HEK293 (cell line): ENCODE results near the gene PPAT.

Experiments used
- FEZF1 ChIP-seq: fragments of 450-650 bp; formaldehyde crosslinking; IDR thresholded peaks from 2 replicates; pipeline ENCODE4 v1.5.1; 2016; ENCODE audit warnings: missing biosample characterization, missing genetic modification characterization
- TRIM28 ChIP-seq: IDR thresholded peaks from 2 replicates; pipeline ENCODE4 v1.6.1; 2011; ENCODE audit warnings: low read length, control low read depth, borderline replicate concordance
- ZBTB11 ChIP-seq: fragments of 450-650 bp; formaldehyde crosslinking; conservative IDR thresholded peaks from 2 replicates; pipeline ENCODE4 v1.5.1; 2016; ENCODE audit warnings: low read depth, missing biosample characterization, missing genetic modification characterization
- ZBTB21 ChIP-seq: fragments of 450-650 bp; formaldehyde crosslinking; IDR thresholded peaks from 2 replicates; pipeline ENCODE4 v1.5.1; 2017; ENCODE audit warnings: missing biosample characterization, missing genetic modification characterization
- ZBTB44 ChIP-seq: fragments of 450-650 bp; IDR thresholded peaks from 2 replicates; pipeline ENCODE4 v1.5.1; 2018; ENCODE audit warnings: missing biosample characterization, mild to moderate bottlenecking, missing genetic modification characterization
- ZBTB48 ChIP-seq: fragments of 450-650 bp; formaldehyde crosslinking; IDR thresholded peaks from 2 replicates; pipeline ENCODE4 v1.5.1; 2016; ENCODE audit warnings: missing biosample characterization, missing genetic modification characterization
- ZBTB49 ChIP-seq: fragments of 450-650 bp; formaldehyde crosslinking; IDR thresholded peaks from 2 replicates; pipeline ENCODE4 v1.5.1; 2016; ENCODE audit warnings: missing biosample characterization, missing genetic modification characterization, low read depth
- ZNF112 ChIP-seq: fragments of 450-650 bp; formaldehyde crosslinking; IDR thresholded peaks from 2 replicates; pipeline ENCODE4 v1.5.0; 2017; ENCODE audit warnings: missing biosample characterization, missing genetic modification characterization
- ZNF16 ChIP-seq: fragments of 450-650 bp; formaldehyde crosslinking; IDR thresholded peaks from 2 replicates; pipeline ENCODE4 v1.5.1; 2016; ENCODE audit warnings: low read depth, missing biosample characterization, missing genetic modification characterization
- ZNF302 ChIP-seq: fragments of 450-650 bp; formaldehyde crosslinking; IDR thresholded peaks from 2 replicates; pipeline ENCODE4 v1.5.1; 2016; ENCODE audit warnings: missing biosample characterization, missing genetic modification characterization, low read depth
- ZNF324 ChIP-seq: fragments of 450-650 bp; formaldehyde crosslinking; IDR thresholded peaks from 2 replicates; pipeline ENCODE4 v1.5.1; 2016; ENCODE audit warnings: missing biosample characterization, missing genetic modification characterization
- ZNF335 ChIP-seq: fragments of 450-650 bp; formaldehyde crosslinking; conservative IDR thresholded peaks from 2 replicates; pipeline ENCODE4 v1.5.1; 2016; ENCODE audit warnings: missing biosample characterization, missing genetic modification characterization
- ZNF354C ChIP-seq: fragments of 450-650 bp; formaldehyde crosslinking; IDR thresholded peaks from 2 replicates; pipeline ENCODE4 v1.5.1; 2016; ENCODE audit warnings: missing biosample characterization, missing genetic modification characterization, low read depth, borderline replicate concordance
- ZNF394 ChIP-seq: fragments of 450-650 bp; formaldehyde crosslinking; IDR thresholded peaks from 2 replicates; pipeline ENCODE4 v1.5.1; 2016; ENCODE audit warnings: missing biosample characterization, missing genetic modification characterization, mild to moderate bottlenecking, moderate library complexity, borderline replicate concordance
- ZNF501 ChIP-seq: fragments of 450-650 bp; formaldehyde crosslinking; IDR thresholded peaks from 2 replicates; pipeline ENCODE4 v1.5.1; 2016; ENCODE audit warnings: missing biosample characterization, missing genetic modification characterization
- ZNF629 ChIP-seq: fragments of 450-650 bp; formaldehyde crosslinking; IDR thresholded peaks from 2 replicates; pipeline ENCODE4 v1.5.1; 2017; ENCODE audit warnings: missing biosample characterization, missing genetic modification characterization
- ZNF645 ChIP-seq: fragments of 450-650 bp; formaldehyde crosslinking; IDR thresholded peaks from 2 replicates; pipeline ENCODE4; 2016; ENCODE audit warnings: missing biosample characterization, missing genetic modification characterization
- ZNF664 ChIP-seq: fragments of 450-650 bp; formaldehyde crosslinking; IDR thresholded peaks from 2 replicates; pipeline ENCODE4 v1.5.1; 2016; ENCODE audit warnings: missing biosample characterization, missing genetic modification characterization
- ZNF785 ChIP-seq: fragments of 450-650 bp; formaldehyde crosslinking; IDR thresholded peaks from 2 replicates; pipeline ENCODE4 v1.5.1; 2016; ENCODE audit warnings: missing biosample characterization, missing genetic modification characterization
- ZNF837 ChIP-seq: fragments of 450-650 bp; formaldehyde crosslinking; IDR thresholded peaks from 2 replicates; pipeline ENCODE4 v1.5.1; 2016; ENCODE audit warnings: missing biosample characterization, missing genetic modification characterization
- ZSCAN23 ChIP-seq: fragments of 450-650 bp; formaldehyde crosslinking; IDR thresholded peaks from 2 replicates; pipeline ENCODE4 v1.5.1; 2016; ENCODE audit warnings: missing biosample characterization, missing genetic modification characterization
- ZXDB ChIP-seq: fragments of 450-650 bp; formaldehyde crosslinking; IDR thresholded peaks from 2 replicates; pipeline ENCODE4 v1.5.1; 2016; ENCODE audit warnings: missing biosample characterization, missing genetic modification characterization
- TF ChIP-seq, protein P1 (sequence below): fragments of 450-650 bp; formaldehyde crosslinking; IDR thresholded peaks from 2 replicates; pipeline ENCODE4 v1.5.1; 2016; ENCODE audit warnings: missing biosample characterization, missing genetic modification characterization
- TF ChIP-seq, protein P2 (sequence below): fragments of 450-650 bp; formaldehyde crosslinking; IDR thresholded peaks from 2 replicates; pipeline ENCODE4 v1.5.1; 2016; ENCODE audit warnings: missing biosample characterization, missing genetic modification characterization

PPAT gene

GRCh38 chr4:56435140-56435926 lies at the start of gene PPAT (continued):
- TF ChIP-seq ZNF645 (tag by site-specific recombination) = no peak
- TF ChIP-seq FEZF1 (tag by site-specific recombination) = no peak
- TF ChIP-seq ZBTB49 (tag by site-specific recombination) = no peak
- TF ChIP-seq ZXDB (tag by site-specific recombination) = peak; percentile 36; the same call in 1 of the 2 replicates
- no peak for TF ChIP-seq ZBTB11
- TF ChIP-seq ZNF354C = no peak
- no peak for TF ChIP-seq ZNF664
- peak; percentile 82 for TF ChIP-seq ZNF335 (tag by site-specific recombination)
- 0 out of 2 replicates have a peak, but pooled peaks have one; percentile 29 for TF ChIP-seq ZBTB48 (tag by site-specific recombination)
- TF ChIP-seq ZNF302 (tag by site-specific recombination) = no peak
- TF ChIP-seq ZNF112 (tag by site-specific recombination) = no peak
- TF ChIP-seq ZNF837 (tag by site-specific recombination) = no peak; the same call in 1 of the 2 replicates
- TF ChIP-seq, protein P1, sequence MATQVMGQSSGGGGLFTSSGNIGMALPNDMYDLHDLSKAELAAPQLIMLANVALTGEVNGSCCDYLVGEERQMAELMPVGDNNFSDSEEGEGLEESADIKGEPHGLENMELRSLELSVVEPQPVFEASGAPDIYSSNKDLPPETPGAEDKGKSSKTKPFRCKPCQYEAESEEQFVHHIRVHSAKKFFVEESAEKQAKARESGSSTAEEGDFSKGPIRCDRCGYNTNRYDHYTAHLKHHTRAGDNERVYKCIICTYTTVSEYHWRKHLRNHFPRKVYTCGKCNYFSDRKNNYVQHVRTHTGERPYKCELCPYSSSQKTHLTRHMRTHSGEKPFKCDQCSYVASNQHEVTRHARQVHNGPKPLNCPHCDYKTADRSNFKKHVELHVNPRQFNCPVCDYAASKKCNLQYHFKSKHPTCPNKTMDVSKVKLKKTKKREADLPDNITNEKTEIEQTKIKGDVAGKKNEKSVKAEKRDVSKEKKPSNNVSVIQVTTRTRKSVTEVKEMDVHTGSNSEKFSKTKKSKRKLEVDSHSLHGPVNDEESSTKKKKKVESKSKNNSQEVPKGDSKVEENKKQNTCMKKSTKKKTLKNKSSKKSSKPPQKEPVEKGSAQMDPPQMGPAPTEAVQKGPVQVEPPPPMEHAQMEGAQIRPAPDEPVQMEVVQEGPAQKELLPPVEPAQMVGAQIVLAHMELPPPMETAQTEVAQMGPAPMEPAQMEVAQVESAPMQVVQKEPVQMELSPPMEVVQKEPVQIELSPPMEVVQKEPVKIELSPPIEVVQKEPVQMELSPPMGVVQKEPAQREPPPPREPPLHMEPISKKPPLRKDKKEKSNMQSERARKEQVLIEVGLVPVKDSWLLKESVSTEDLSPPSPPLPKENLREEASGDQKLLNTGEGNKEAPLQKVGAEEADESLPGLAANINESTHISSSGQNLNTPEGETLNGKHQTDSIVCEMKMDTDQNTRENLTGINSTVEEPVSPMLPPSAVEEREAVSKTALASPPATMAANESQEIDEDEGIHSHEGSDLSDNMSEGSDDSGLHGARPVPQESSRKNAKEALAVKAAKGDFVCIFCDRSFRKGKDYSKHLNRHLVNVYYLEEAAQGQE (tag by site-specific recombination) = peak; percentile 9; the same call in 1 of the 2 replicates
- TF ChIP-seq ZNF629 = peak; percentile 9; the same call in 1 of the 2 replicates
- TF ChIP-seq ZNF324 (tag by site-specific recombination) = no peak
- TF ChIP-seq, protein P2, sequence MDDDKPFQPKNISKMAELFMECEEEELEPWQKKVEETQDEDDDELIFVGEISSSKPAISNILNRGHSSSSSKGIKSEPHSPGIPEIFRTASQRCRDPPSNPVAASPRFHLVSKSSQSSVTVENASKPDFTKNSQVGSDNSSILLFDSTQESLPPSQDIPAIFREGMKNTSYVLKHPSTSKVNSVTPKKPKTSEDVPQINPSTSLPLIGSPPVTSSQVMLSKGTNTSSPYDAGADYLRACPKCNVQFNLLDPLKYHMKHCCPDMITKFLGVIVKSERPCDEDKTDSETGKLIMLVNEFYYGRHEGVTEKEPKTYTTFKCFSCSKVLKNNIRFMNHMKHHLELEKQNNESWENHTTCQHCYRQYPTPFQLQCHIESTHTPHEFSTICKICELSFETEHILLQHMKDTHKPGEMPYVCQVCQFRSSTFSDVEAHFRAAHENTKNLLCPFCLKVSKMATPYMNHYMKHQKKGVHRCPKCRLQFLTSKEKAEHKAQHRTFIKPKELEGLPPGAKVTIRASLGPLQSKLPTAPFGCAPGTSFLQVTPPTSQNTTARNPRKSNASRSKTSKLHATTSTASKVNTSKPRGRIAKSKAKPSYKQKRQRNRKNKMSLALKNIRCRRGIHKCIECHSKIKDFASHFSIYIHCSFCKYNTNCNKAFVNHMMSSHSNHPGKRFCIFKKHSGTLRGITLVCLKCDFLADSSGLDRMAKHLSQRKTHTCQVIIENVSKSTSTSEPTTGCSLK (tag by site-specific recombination) = no peak
- peak; percentile 96 for TF ChIP-seq ZNF501 (tag by site-specific recombination)
- 0 out of 2 replicates have a peak, but pooled peaks have one; percentile 24 for TF ChIP-seq ZBTB21
- 0 out of 2 replicates have a peak, but pooled peaks have one; percentile 20 for TF ChIP-seq TRIM28
- peak; percentile 22; the same call in 1 of the 2 replicates for TF ChIP-seq ZNF394
- peak; percentile 66; the same call in 1 of the 2 replicates for TF ChIP-seq ZSCAN23 (tag by site-specific recombination)
- no peak for TF ChIP-seq ZNF785 (tag by site-specific recombination)
- no peak for TF ChIP-seq ZNF16
- TF ChIP-seq ZBTB44 = 0 out of 2 replicates have a peak, but pooled peaks have one; percentile 11
